Measurements from ENCODE around the gene NDRG4.

The NDRG4 gene

GRCh38 chr16:58518083-58518979, 18.4 kb downstream of the NDRG4 start:
- peaks cover 1 to 21% (median 18%) of the 10 kb centered on the region in 5 donors for H3K4me1 ChIP-seq (ENCODE audit: control insufficient read depth in 5 of 5, insufficient read depth in 5 of 5, low read length in 5 of 5)
- no peaks in the 10 kb centered on the region for H3K27me3 ChIP-seq (ENCODE audit: control insufficient read depth in 5 of 5, insufficient read depth in 4 of 5, low read length in 5 of 5)
- H3K4me3 ChIP-seq (ENCODE audit: low read depth in 1 of 5, low read length in 5 of 5), result no peak overlapping the region
- no peaks in the 10 kb centered on the region for H3K9me3 ChIP-seq (ENCODE audit: control insufficient read depth in 5 of 5, low read length in 5 of 5)
- H3K9ac ChIP-seq (ENCODE audit: low read length in 5 of 5), result no peak overlapping the region
- H3K36me3 ChIP-seq (ENCODE audit: control insufficient read depth in 5 of 5, insufficient read depth in 5 of 5, low read length in 5 of 5), result peaks cover 35 to 63% (median 56%) of the 10 kb centered on the region in 5 donors
- no peak overlapping the region for H3K27ac ChIP-seq (ENCODE audit: low read depth, low read length)

GRCh38 chr16:58518980-58519368, 19.0 kb downstream of the NDRG4 start:
- Histone ChIP-seq H3K36me3 (ENCODE audit: control insufficient read depth in 5 of 5, insufficient read depth in 5 of 5, low read length in 5 of 5) (peaks cover 39 to 69% (median 61%) of the 10 kb centered on the region in 5 donors), H3K27me3 (ENCODE audit: control insufficient read depth in 5 of 5, insufficient read depth in 4 of 5, low read length in 5 of 5) (no peaks in the 10 kb centered on the region)

DNA sequence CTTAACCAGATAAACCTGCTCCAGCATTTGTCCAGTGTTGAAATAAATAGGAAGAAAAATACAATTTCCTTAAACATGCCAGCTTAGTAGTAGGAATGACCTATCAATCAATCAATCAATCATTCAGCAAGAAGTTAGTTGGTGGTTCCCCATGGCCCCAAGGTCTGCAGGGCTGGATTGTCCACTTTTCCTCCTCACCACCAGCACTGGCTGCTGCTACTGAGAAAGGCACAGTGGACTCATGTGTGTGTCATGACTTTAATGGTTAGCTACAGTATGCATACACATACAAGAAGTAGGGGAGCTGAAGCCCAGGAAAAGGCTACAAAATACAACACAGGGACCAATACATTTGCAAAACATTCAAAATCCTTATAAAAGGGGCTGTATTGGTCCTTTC, 19.8 kb downstream of the NDRG4 start:
- Histone ChIP-seq H3K9ac (ENCODE audit: low read length in 5 of 5) (no peak overlapping the region), H3K27me3 (ENCODE audit: control insufficient read depth in 5 of 5, insufficient read depth in 4 of 5, low read length in 5 of 5) (no peaks in the 10 kb centered on the region), H3K9me3 (ENCODE audit: control insufficient read depth in 5 of 5, low read length in 5 of 5) (no peaks in the 10 kb centered on the region), H3K4me3 (ENCODE audit: low read depth in 1 of 5, low read length in 5 of 5) (no peak overlapping the region), H3K27ac (ENCODE audit: low read depth, low read length) (no peak overlapping the region), H3K4me1 (ENCODE audit: control insufficient read depth in 5 of 5, insufficient read depth in 5 of 5, low read length in 5 of 5) (peaks cover 1 to 16% (median 15%) of the 10 kb centered on the region in 5 donors), H3K36me3 (ENCODE audit: control insufficient read depth in 5 of 5, insufficient read depth in 5 of 5, low read length in 5 of 5) (peaks cover 45 to 77% (median 68%) of the 10 kb centered on the region in 5 donors)

More at GRCh38 chr16:58518980-58519368, 19.0 kb downstream of the NDRG4 start:
- Histone ChIP-seq H3K4me1 (ENCODE audit: control insufficient read depth in 5 of 5, insufficient read depth in 5 of 5, low read length in 5 of 5) (peaks cover 1 to 21% (median 18%) of the 10 kb centered on the region in 5 donors), H3K9ac (ENCODE audit: low read length in 5 of 5) (no peak overlapping the region), H3K9me3 (ENCODE audit: control insufficient read depth in 5 of 5, low read length in 5 of 5) (no peaks in the 10 kb centered on the region), H3K27ac (ENCODE audit: low read depth, low read length) (no peak overlapping the region), H3K4me3 (ENCODE audit: low read depth in 1 of 5, low read length in 5 of 5) (no peak overlapping the region)

DNA sequence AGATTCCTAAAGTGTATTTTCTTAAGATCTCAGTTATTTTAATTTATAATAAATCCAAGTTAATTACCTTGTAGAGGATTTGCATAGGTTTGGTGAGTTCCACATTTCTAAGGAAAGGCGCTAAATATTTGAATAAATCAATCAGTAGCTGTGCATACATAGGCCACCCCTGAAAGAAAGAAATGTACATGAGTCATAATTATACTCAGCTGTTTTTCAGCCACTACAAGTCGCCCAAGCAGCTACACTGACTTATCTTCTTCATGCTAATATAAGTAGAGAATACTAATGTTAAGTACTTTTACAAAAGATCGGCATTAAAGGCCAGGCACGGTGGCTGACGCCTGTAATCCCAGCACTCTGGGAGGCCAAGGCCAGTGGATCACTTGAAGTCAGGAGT, 30.2 kb downstream of the NDRG4 start:
- H3K27me3 ChIP-seq (ENCODE audit: control insufficient read depth in 5 of 5, insufficient read depth in 4 of 5, low read length in 5 of 5), result no peaks in the 10 kb centered on the region
- peaks cover 66 to 92% (median 84%) of the 10 kb centered on the region in 5 donors for H3K36me3 ChIP-seq (ENCODE audit: control insufficient read depth in 5 of 5, insufficient read depth in 5 of 5, low read length in 5 of 5)

GRCh38 chr16:58532414-58532813, 32.5 kb downstream of the NDRG4 start:
- H3K4me3 ChIP-seq (ENCODE audit: low read depth in 1 of 5, low read length in 5 of 5), result no peak overlapping the region
- H3K27ac ChIP-seq (ENCODE audit: low read depth, low read length), result no peak overlapping the region
- no peaks in the 10 kb centered on the region for H3K9me3 ChIP-seq (ENCODE audit: control insufficient read depth in 5 of 5, low read length in 5 of 5)
- H3K9ac ChIP-seq (ENCODE audit: low read length in 5 of 5), result no peak overlapping the region
- H3K27me3 ChIP-seq (ENCODE audit: control insufficient read depth in 5 of 5, insufficient read depth in 4 of 5, low read length in 5 of 5), result no peaks in the 10 kb centered on the region
- no peaks in the 10 kb centered on the region for H3K4me1 ChIP-seq (ENCODE audit: control insufficient read depth in 5 of 5, insufficient read depth in 5 of 5, low read length in 5 of 5)
- peaks cover 70 to 97% (median 87%) of the 10 kb centered on the region in 5 donors for H3K36me3 ChIP-seq (ENCODE audit: control insufficient read depth in 5 of 5, insufficient read depth in 5 of 5, low read length in 5 of 5)

More for the DNA sequence above, 30.2 kb downstream of the NDRG4 start:
- no peak overlapping the region for H3K27ac ChIP-seq (ENCODE audit: low read depth, low read length)
- no peaks in the 10 kb centered on the region for H3K4me1 ChIP-seq (ENCODE audit: control insufficient read depth in 5 of 5, insufficient read depth in 5 of 5, low read length in 5 of 5)
- no peak overlapping the region for H3K4me3 ChIP-seq (ENCODE audit: low read depth in 1 of 5, low read length in 5 of 5)
- H3K9me3 ChIP-seq (ENCODE audit: control insufficient read depth in 5 of 5, low read length in 5 of 5), result no peaks in the 10 kb centered on the region
- no peak overlapping the region for H3K9ac ChIP-seq (ENCODE audit: low read length in 5 of 5)

DNA sequence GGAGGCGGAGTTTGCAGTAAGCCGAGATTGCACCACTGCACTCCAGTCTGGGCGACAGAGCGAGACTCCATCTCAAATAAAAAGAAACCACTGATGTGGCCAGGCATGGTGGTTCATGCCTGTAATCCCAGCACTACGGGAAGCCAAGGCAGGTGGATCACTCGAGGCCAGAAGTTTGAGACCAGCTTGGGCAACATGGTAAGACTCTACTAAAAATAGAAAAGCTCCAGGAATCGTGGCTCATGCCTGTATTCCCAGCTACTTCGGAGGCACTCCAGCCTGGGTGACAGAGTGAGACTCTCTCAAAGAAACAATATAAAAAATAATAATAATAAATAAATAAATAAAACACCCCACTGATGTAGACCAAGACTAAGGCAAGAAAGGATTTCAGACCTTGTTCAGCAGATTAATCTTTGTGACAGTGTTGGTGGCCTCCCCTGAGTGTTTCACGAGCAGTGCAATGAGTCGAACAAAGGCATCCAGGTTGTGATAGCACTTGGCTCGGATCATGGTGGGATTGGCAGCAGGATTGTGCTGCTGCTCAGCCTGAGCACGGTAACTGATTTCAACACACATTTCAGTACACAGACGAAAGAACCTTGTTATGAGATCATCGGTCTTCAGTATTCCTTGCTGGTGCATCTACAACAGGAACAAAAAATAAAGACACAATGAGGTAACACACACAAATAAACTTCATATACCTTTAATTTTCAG, 34.0 kb downstream of the NDRG4 start:
- H3K27me3 ChIP-seq (ENCODE audit: control insufficient read depth in 5 of 5, insufficient read depth in 4 of 5, low read length in 5 of 5), result no peaks in the 10 kb centered on the region
- H3K9me3 ChIP-seq (ENCODE audit: control insufficient read depth in 5 of 5, low read length in 5 of 5), result no peaks in the 10 kb centered on the region
- H3K4me3 ChIP-seq (ENCODE audit: low read depth in 1 of 5, low read length in 5 of 5), result no peak overlapping the region
- peaks cover 74 to 98% (median 89%) of the 10 kb centered on the region in 5 donors for H3K36me3 ChIP-seq (ENCODE audit: control insufficient read depth in 5 of 5, insufficient read depth in 5 of 5, low read length in 5 of 5)
- H3K4me1 ChIP-seq (ENCODE audit: control insufficient read depth in 5 of 5, insufficient read depth in 5 of 5, low read length in 5 of 5), result no peaks in the 10 kb centered on the region
- H3K9ac ChIP-seq (ENCODE audit: low read length in 5 of 5), result no peak overlapping the region
- H3K27ac ChIP-seq (ENCODE audit: low read depth, low read length), result no peak overlapping the region

- Histone ChIP-seq H3K4me1 (ENCODE audit: control insufficient read depth in 5 of 5, insufficient read depth in 5 of 5, low read length in 5 of 5) (no peaks in the 10 kb centered on the region), H3K9me3 (ENCODE audit: control insufficient read depth in 5 of 5, low read length in 5 of 5) (no peaks in the 10 kb centered on the region), H3K27me3 (ENCODE audit: control insufficient read depth in 5 of 5, insufficient read depth in 4 of 5, low read length in 5 of 5) (no peaks in the 10 kb centered on the region), H3K27ac (ENCODE audit: low read depth, low read length) (no peak overlapping the region), H3K4me3 (ENCODE audit: low read depth in 1 of 5, low read length in 5 of 5) (no peak overlapping the region), H3K36me3 (ENCODE audit: control insufficient read depth in 5 of 5, insufficient read depth in 5 of 5, low read length in 5 of 5) (peaks cover 73 to 98% (median 91%) of the 10 kb centered on the region in 5 donors), H3K9ac (ENCODE audit: low read length in 5 of 5) (no peak overlapping the region)
These were observed 35.2 kb downstream of the NDRG4 start for GRCh38 chr16:58535100-58535499.

GRCh38 chr16:58536278-58536677, 36.3 kb downstream of the NDRG4 start:
- Histone ChIP-seq H3K27me3 (ENCODE audit: control insufficient read depth in 5 of 5, insufficient read depth in 4 of 5, low read length in 5 of 5) (no peaks in the 10 kb centered on the region), H3K4me3 (ENCODE audit: low read depth in 1 of 5, low read length in 5 of 5) (no peak overlapping the region), H3K36me3 (ENCODE audit: control insufficient read depth in 5 of 5, insufficient read depth in 5 of 5, low read length in 5 of 5) (peaks cover 71 to 96% (median 91%) of the 10 kb centered on the region in 5 donors), H3K27ac (ENCODE audit: low read depth, low read length) (no peak overlapping the region), H3K4me1 (ENCODE audit: control insufficient read depth in 5 of 5, insufficient read depth in 5 of 5, low read length in 5 of 5) (no peaks in the 10 kb centered on the region), H3K9me3 (ENCODE audit: control insufficient read depth in 5 of 5, low read length in 5 of 5) (no peaks in the 10 kb centered on the region), H3K9ac (ENCODE audit: low read length in 5 of 5) (no peak overlapping the region)

- H3K9ac ChIP-seq (ENCODE audit: low read length in 5 of 5), result no peak overlapping the region
- no peaks in the 10 kb centered on the region for H3K27me3 ChIP-seq (ENCODE audit: control insufficient read depth in 5 of 5, insufficient read depth in 4 of 5, low read length in 5 of 5)
- no peak overlapping the region for H3K4me3 ChIP-seq (ENCODE audit: low read depth in 1 of 5, low read length in 5 of 5)
- peaks cover 71 to 96% (median 91%) of the 10 kb centered on the region in 5 donors for H3K36me3 ChIP-seq (ENCODE audit: control insufficient read depth in 5 of 5, insufficient read depth in 5 of 5, low read length in 5 of 5)
- H3K4me1 ChIP-seq (ENCODE audit: control insufficient read depth in 5 of 5, insufficient read depth in 5 of 5, low read length in 5 of 5), result no peaks in the 10 kb centered on the region
- H3K9me3 ChIP-seq (ENCODE audit: control insufficient read depth in 5 of 5, low read length in 5 of 5), result no peaks in the 10 kb centered on the region
- H3K27ac ChIP-seq (ENCODE audit: low read depth, low read length), result no peak overlapping the region
These were observed 37.4 kb downstream of the NDRG4 start for GRCh38 chr16:58537124-58537906.
